ENCODE measurements around the gene CLIP1. TPM values are rescaled to one million over a fixed set of nuclear protein-coding genes. Genes with fewer than 3 reads are reported as not detected.
"Not testable (repeated sequence)": the region's sequence is repeated elsewhere in the genome, so short reads cannot be mapped to it uniquely, and the experiment has no call there.

Gene CLIP1
- total RNA-seq, 4 donors from 2014 or later: 118 to 164 (median 133) TPM

DNA sequence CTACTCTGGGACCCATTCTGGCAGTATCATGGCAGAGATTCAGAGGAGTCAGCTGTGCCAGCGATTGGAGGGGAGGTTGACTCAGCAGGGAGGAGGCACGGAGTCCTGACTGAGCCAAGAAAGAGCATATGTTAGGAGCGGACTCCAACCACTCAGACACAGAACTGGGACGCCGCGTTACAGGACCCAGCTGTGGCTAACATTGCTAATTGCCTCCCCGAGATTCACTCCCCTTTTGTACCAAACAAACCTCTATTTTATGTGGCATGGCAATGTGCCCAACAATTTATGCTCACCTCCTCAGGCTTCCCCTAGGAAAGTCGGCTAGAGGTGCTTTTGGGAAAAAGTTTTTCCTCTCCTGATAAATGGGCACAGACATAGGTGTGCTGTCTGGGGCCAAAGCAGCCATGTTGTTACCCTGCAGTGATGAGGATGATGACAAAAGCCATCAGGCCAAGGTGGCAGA, 15.2 kb upstream of the CLIP1 start:
- H3K4me3 ChIP-seq (ENCODE audit: low read depth, poor library complexity, severe bottlenecking): no peak overlapping the region
- WGBS, 2 donors: 28 to 41% methylated on average over 8 of the region's 8 CpGs
- no peak for TF ChIP-seq POLR2A (IDR thresholded peaks at IDR 0.05)
- TF ChIP-seq CTCF (IDR thresholded peaks at IDR 0.05): no peak
- intact Hi-C loops (cut with DNase I; ENCODE audit: low total_unique reads): no loop called here
- peak; percentile 62 to 89 for DNase-seq (ENCODE audit: low spot score in 2 of 2)

DNA sequence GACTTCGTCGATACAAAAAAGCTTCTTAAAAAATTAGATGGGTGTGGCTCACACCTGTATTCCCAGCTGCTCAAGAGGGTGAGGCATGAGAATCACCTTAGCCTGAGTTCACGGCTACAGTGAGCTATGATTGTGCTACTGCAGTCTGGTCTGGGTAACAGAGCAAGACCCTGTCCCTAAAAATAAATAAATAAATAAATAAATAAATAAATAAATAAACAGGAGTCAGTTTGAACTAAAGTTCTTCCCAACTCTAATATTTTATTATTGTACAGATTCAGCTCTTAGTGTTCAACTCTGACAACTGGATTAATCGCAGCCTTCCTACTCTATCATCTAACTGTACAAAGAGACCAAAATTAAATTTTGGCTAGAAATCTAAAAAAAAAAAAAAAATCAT, 12.7 kb upstream of the CLIP1 start:
- 59 to 71% methylated on average over 4 of the region's 4 CpGs for whole genome bisulfite sequencing, 2 donors
- no peak for DNase-seq (ENCODE audit: low spot score in 2 of 2)
- intact Hi-C loops (cut with DNase I; ENCODE audit: low total_unique reads): no loop called here
- no peak for TF ChIP-seq CTCF (IDR thresholded peaks at IDR 0.05)
- no peak overlapping the region for H3K4me3 ChIP-seq (ENCODE audit: low read depth, poor library complexity, severe bottlenecking)

DNA sequence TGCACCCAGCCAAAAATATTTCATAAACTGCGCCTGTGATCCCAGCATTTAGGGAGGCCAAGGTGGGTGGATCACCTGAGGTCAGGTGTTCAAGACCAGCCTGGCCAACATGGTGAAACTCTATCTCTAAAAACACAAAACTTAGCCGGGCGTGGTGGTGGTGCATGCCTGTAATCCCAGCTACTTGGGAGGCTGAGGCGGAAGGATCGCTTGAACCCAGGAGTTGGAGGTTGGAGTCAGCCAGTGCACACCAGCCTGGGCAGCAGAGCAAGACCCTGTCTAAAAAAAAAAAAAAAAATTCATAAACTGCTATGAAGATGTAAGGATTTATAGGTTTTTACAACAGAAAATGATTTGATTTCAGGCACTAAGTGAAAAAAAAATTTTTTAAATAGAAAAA, 6.6 kb upstream of the CLIP1 start:
- intact Hi-C loops (cut with DNase I; ENCODE audit: low total_unique reads); DNase-seq (ENCODE audit: low spot score in 2 of 2); H3K4me3 ChIP-seq (ENCODE audit: low read depth, poor library complexity, severe bottlenecking): not testable (repeated sequence)
- WGBS, 2 donors: 98% methylated on average over 5 of the region's 5 CpGs

- intact Hi-C loops (cut with DNase I; ENCODE audit: low total_unique reads): no loop called here
- no peak for TF ChIP-seq CTCF (IDR thresholded peaks at IDR 0.05)
- TF ChIP-seq POLR2A (IDR thresholded peaks at IDR 0.05): no peak
- 89 to 93% methylated on average over 9 of the region's 9 CpGs for WGBS, 2 donors
- H3K4me3 ChIP-seq (ENCODE audit: low read depth, poor library complexity, severe bottlenecking): no peak overlapping the region
- DNase-seq (ENCODE audit: low spot score in 2 of 2): no peak
Measured at GRCh38 chr12:122427403-122427802, 4.9 kb upstream of the CLIP1 start.

DNA sequence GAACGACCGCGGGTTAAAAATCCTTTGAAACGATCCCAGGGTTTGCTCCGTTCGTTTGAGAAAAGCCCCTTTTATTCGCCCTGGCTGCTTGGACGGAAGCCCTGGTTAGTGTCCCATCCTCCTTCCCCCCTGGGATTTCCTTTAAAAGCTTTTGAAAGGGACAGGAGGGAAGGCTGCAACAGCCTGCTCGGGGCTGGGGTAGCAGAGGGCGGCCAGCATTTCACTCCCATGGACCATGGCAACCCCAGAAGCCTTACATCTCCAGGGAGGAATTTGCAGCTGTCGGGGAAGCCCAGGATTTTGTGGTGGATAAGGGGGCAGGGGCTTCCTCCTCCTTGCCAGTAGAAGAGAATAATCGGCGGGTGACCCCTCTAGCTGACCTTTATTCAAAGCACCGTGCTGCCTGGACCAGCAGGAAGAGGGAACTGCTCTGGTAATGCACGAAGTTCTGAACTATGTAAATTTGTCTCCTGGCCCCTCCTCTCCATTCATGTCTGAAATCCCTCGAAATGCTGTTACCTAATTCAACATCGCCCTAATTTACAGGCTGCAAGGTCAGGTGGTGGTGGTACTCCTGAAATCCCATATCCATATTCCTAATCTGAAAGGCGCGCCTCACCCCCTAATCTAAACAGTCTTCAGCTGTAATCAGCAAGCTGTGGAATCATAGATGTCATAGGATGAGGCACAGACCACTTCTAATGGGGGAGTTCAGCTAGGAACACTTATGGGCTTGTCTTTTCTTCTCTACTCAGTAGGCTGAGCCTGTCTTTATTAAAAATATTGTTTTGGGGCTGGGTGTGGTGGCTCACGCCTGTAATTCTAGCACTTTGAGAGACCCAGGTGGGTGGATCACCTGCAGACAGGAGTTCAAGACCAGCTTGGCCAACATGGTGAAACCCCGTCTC, 1.0 kb upstream of the CLIP1 start:
- H3K4me3 ChIP-seq (ENCODE audit: low read depth, poor library complexity, severe bottlenecking): peak overlapping the region; percentile 51
- intact Hi-C loops (cut with DNase I; ENCODE audit: low total_unique reads): no loop called here
- TF ChIP-seq CTCF (IDR thresholded peaks at IDR 0.05): no peak
- 14 to 16% methylated on average over 21 of the region's 21 CpGs for WGBS, 2 donors
- DNase-seq (ENCODE audit: low spot score in 2 of 2): no peak

- intact Hi-C loops (cut with DNase I; ENCODE audit: low total_unique reads): no loop called here
- no peak for TF ChIP-seq CTCF (IDR thresholded peaks at IDR 0.05)
- TF ChIP-seq POLR2A (IDR thresholded peaks at IDR 0.05): no peak
- no peak for DNase-seq (ENCODE audit: low spot score in 2 of 2)
- H3K4me3 ChIP-seq (ENCODE audit: low read depth, poor library complexity, severe bottlenecking): peak overlapping the region; percentile 51
- WGBS, 2 donors: 1 to 3% methylated on average over 13 to 19 of the region's 39 CpGs
Measured at GRCh38 chr12:122422730-122423257, 325 bp upstream of the CLIP1 start.
